Mesendoderm (in vitro differentiated cells): Measurements from ENCODE around the gene CAP1.

Source experiments
- DNase-seq: peaks from one replicate; pipeline ENCODE4 v3.0.0; 2013
- H2AK5ac ChIP-seq: 2 replicates; pipeline ENCODE4 v1.6.1; 2013; ENCODE audit warnings: low read length, inconsistent platforms
- H2BK120ac ChIP-seq: 2 replicates; pipeline ENCODE4 v1.6.1; 2013; ENCODE audit warnings: low read depth, mild to moderate bottlenecking, low read length, moderate library complexity, mixed read lengths
- H2BK15ac ChIP-seq: replicated peaks from 2 replicates; pipeline ENCODE4 v1.6.1; 2013; ENCODE audit warnings: low read depth, mild to moderate bottlenecking, moderate library complexity
- H2BK5ac ChIP-seq: 2 replicates; pipeline ENCODE4 v1.6.1; 2013; ENCODE audit warnings: low read length, inconsistent platforms
- H3K18ac ChIP-seq: 2 replicates; pipeline ENCODE4 v1.6.1; 2013; ENCODE audit warnings: mild to moderate bottlenecking, low read length, mixed read lengths
- H3K23ac ChIP-seq: one replicate; pipeline ENCODE4 v1.6.1; 2013; ENCODE audit warnings: low read length
- H3K27ac ChIP-seq: 2 replicates; pipeline ENCODE4 v1.5.1; 2013; ENCODE audit warnings: low read depth, mild to moderate bottlenecking, inconsistent platforms, low read length, moderate library complexity
- H3K27me3 ChIP-seq: 2 replicates; pipeline ENCODE4 v1.6.1; 2013; ENCODE audit warnings: low read length, control low read depth, mild to moderate bottlenecking, inconsistent platforms; ENCODE audit not compliant: insufficient read depth, poor library complexity
- H3K36me3 ChIP-seq: 2 replicates; pipeline ENCODE4 v1.6.1; 2013; ENCODE audit warnings: low read length, inconsistent platforms; ENCODE audit not compliant: control insufficient read depth, insufficient read depth
- H3K4ac ChIP-seq: one replicate; pipeline ENCODE4 v1.6.1; 2013; ENCODE audit warnings: low read depth, mild to moderate bottlenecking, low read length, moderate library complexity
- H3K4me1 ChIP-seq: 2 replicates; pipeline ENCODE4 v1.6.1; 2013; ENCODE audit warnings: low read depth, low read length, inconsistent platforms; ENCODE audit not compliant: control insufficient read depth
- H3K4me2 ChIP-seq: 2 replicates; pipeline ENCODE4 v1.6.1; 2013; ENCODE audit warnings: low read length
- H3K4me3 ChIP-seq: 2 replicates; pipeline ENCODE4 v1.5.1; 2013; ENCODE audit warnings: mild to moderate bottlenecking, low read length
- H3K56ac ChIP-seq: one replicate; pipeline ENCODE4 v1.6.1; 2013; ENCODE audit warnings: low read length
- H3K79me1 ChIP-seq: 2 replicates; pipeline ENCODE4 v1.6.1; 2013; ENCODE audit warnings: low read length, inconsistent platforms
- H3K79me2 ChIP-seq: 2 replicates; pipeline ENCODE4 v1.6.1; 2013; ENCODE audit warnings: mild to moderate bottlenecking, low read length; ENCODE audit not compliant: control insufficient read depth, insufficient read depth
- H3K9ac ChIP-seq: 2 replicates; pipeline ENCODE4 v1.6.1; 2013; ENCODE audit warnings: low read length, inconsistent platforms
- H4K5ac ChIP-seq: one replicate; pipeline ENCODE4 v1.6.1; 2013; ENCODE audit warnings: low read length
- H4K8ac ChIP-seq: one replicate; pipeline ENCODE4 v1.6.1; 2013; ENCODE audit warnings: low read depth, mild to moderate bottlenecking, control low read depth, low read length, moderate library complexity
- WGBS: extraction: QIAGEN DNeasy Blood & Tissue Kit; methylation state at CpG from one replicate; pipeline ENCODE4 v1.1.7; 2013; ENCODE audit warnings: low lambda C conversion rate, missing lambda C conversion rate; ENCODE audit not compliant: insufficient coverage; ENCODE audit errors: extremely low coverage; 5-methylcytosine and 5-hydroxymethylcytosine counted together

The CAP1 gene

DNA sequence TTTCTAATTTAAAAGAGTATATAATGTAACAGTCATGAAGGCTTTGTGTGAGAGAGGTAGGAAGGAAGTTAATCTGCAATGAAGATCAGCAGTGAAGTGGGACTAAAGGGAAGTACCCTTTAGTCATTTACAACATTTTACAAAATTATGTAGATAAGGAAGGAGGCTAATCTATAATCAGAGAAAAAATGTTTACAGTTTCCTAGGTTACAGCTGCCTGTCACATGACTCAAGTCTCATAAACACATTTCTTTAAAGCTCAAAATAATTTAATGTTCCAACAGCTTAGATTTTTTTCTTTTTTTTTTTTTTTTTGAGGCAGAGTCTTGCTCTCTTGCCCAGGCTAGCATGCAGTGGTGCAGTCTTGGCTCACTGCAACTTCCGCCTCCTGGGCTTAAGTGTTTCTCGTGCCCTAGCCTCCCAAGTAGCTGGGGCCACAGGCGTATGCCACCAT lies 26.2 kb upstream of the CAP1 start:
- H3K27ac ChIP-seq: no peak overlapping the region
- H2BK120ac ChIP-seq: no peak overlapping the region
- H4K8ac ChIP-seq: no peak overlapping the region
- no peak overlapping the region for H3K4me3 ChIP-seq
- no peak overlapping the region for H2BK15ac ChIP-seq
- no peaks in the 10 kb centered on the region for H3K79me1 ChIP-seq
- no peaks in the 10 kb centered on the region for H3K79me2 ChIP-seq
- H3K56ac ChIP-seq: no peak overlapping the region
- no peak overlapping the region for H2AK5ac ChIP-seq
- H3K4me2 ChIP-seq: no peak overlapping the region
- no peak overlapping the region for H3K4ac ChIP-seq
- H2BK5ac ChIP-seq: no peak overlapping the region
- H3K27me3 ChIP-seq: no peaks in the 10 kb centered on the region
- no peak overlapping the region for H3K9ac ChIP-seq
- no peaks in the 10 kb centered on the region for H3K4me1 ChIP-seq
- no peak overlapping the region for H3K18ac ChIP-seq
- no peaks in the 10 kb centered on the region for H3K36me3 ChIP-seq
- DNase-seq: no peak
- H4K5ac ChIP-seq: no peak overlapping the region
- no peak overlapping the region for H3K23ac ChIP-seq
- WGBS: no CpG with 5 or more reads among the region's 3 CpGs

DNA sequence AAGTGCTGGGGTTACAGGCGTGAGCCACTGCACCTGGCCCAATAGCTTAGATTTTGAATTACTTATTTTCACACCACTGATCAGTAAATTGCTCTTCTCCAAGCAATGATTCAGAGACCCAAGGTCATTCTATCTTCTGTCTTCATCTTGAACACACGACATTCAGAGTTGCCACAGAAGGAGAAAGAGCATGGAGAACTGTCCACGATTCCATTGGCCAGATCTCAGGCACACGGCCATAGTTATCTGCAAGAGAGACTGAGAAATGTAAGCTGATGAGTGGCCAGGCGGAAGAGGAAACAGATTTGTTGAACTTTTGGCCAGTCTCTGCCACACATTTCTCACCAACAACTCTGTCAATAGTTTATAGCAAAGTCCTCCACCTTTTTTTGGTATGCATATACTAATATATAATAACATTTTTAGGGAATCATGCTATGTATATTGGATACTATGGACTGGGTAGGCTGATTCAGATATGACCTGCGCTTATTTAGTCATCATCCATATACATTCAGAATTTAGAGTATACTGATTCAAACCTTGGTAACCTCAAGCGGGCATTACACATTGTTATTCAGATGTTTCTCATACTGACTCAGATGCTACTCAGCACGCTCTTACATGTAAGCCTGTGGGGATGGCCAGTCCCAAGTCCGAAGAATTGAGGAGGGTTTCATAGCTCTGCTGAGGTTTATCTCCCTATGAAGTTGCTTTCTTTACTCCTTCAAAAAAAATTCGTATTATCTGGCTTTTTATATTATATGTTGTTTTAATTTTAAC lies 25.5 kb upstream of the CAP1 start:
- WGBS: no CpG with 5 or more reads among the region's 10 CpGs
- Histone ChIP-seq H2BK120ac (no peak overlapping the region), H3K27me3 (no peaks in the 10 kb centered on the region), H2BK15ac (no peak overlapping the region), H3K79me1 (no peaks in the 10 kb centered on the region), H2BK5ac (no peak overlapping the region), H3K4me2 (no peak overlapping the region), H3K27ac (no peak overlapping the region), H3K36me3 (no peaks in the 10 kb centered on the region), H3K23ac (no peak overlapping the region), H3K79me2 (no peaks in the 10 kb centered on the region), H3K4ac (no peak overlapping the region), H3K4me3 (no peak overlapping the region), H3K56ac (no peak overlapping the region), H3K18ac (no peak overlapping the region), H2AK5ac (no peak overlapping the region), H4K5ac (no peak overlapping the region), H3K9ac (no peak overlapping the region), H3K4me1 (no peaks in the 10 kb centered on the region), H4K8ac (no peak overlapping the region)
- DNase-seq: no peak

DNA sequence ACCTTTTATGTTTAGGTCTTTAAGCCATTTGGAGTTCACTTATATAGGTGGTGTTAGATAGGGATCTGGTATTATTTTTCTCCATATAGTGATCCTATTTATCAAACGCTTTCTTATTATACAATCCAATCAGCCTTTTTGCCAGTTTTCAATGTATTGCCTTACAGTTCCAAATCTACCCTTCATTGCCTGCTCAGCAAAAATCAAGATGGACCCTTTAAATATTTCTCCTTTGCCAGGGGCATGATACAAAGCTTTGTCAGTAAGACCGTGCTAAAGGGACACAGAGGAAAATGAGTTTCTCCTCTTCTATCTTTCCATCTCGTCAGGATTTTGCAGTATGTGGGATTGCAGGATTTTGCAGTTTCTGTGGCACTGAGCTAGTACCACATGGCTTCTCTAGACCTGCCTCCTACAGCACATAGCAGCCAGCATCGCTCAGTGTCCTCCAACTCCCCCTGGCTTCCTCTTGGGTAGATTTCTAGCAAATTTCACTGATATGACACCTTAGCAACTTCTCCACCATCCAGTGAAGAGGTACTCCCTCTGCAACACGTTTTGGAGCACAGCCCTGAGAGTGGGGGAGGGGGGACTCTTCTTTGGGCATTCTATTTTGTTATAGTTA lies 22.5 kb upstream of the CAP1 start:
- Histone ChIP-seq H3K79me1 (no peaks in the 10 kb centered on the region), H4K8ac (no peak overlapping the region), H3K79me2 (no peaks in the 10 kb centered on the region), H2BK5ac (no peak overlapping the region), H2AK5ac (no peak overlapping the region), H3K18ac (no peak overlapping the region), H4K5ac (no peak overlapping the region), H3K27ac (no peak overlapping the region), H3K27me3 (no peaks in the 10 kb centered on the region), H3K9ac (no peak overlapping the region), H3K4me3 (no peak overlapping the region), H3K56ac (no peak overlapping the region), H3K4me2 (no peak overlapping the region), H2BK120ac (no peak overlapping the region), H3K4ac (no peak overlapping the region), H3K36me3 (no peaks in the 10 kb centered on the region), H3K4me1 (no peaks in the 10 kb centered on the region), H2BK15ac (no peak overlapping the region), H3K23ac (no peak overlapping the region)
- WGBS: no CpG with 5 or more reads among the region's 5 CpGs
- peak; percentile 60 for DNase-seq

DNA sequence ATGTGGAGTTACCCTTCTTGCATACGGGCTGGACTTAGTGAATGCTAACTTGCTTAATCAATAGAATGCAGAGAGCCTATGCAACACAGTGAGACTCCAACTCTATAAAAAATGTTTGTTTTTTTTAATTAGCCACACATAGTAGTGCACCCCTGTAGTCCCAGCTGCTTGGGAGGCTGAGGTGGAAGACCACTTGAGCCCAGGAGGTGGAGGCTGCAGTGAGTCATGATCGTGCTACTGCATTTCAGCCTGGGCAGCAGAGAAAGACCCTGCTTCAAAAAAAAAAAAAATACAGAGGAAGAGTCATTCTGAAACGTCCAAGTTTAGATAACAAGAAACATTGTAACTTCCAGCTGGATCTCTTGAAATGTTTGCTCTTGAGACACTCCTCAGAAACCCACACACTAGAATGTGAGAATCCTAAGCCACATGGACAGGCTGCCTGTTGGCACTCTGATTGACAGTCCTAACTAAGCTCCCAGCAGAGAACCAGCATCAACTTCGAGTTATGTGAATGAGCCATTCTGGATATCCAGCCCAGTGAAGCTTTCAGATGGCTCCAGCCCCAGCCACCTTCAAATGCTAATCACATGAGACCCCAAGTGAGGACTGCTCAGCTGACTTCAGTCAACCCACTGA lies 20.0 kb upstream of the CAP1 start:
- Histone ChIP-seq H2BK120ac (no peak overlapping the region), H3K18ac (no peak overlapping the region), H3K36me3 (no peaks in the 10 kb centered on the region), H3K79me1 (no peaks in the 10 kb centered on the region), H2BK15ac (no peak overlapping the region), H2AK5ac (no peak overlapping the region), H2BK5ac (no peak overlapping the region), H3K27ac (no peak overlapping the region), H4K8ac (no peak overlapping the region), H3K9ac (no peak overlapping the region), H3K27me3 (no peaks in the 10 kb centered on the region), H3K4me1 (no peaks in the 10 kb centered on the region), H3K4ac (no peak overlapping the region), H3K4me3 (no peak overlapping the region), H4K5ac (no peak overlapping the region), H3K4me2 (no peak overlapping the region), H3K79me2 (no peaks in the 10 kb centered on the region), H3K23ac (no peak overlapping the region), H3K56ac (no peak overlapping the region)
- no CpG with 5 or more reads among the region's 4 CpGs for WGBS
- no peak for DNase-seq

DNA sequence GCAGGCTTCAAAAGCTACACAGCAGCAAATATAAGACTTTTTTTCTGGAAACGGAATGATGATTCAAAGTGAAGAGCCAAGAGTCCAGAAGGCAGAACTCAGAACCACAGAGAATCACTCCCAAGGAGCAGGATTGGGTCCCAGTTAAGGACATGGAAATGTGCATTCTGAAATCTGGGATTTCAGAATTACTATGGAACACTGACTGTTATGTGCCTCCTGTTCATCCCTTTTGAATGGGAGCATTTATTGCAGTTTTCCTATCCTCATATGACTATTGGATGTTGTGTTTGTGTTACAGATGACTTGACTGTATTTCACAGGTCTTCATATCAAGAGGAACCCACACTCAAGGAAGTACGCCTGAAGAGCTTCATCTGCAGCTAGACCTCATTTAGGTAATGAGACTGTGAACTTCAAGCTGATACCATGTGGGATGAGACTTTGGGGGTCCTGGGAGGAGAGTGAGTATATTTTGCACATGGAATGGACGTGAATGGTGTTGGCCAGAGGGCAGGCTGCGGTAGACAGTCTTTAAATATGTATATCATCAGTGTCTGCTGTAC lies 17.1 kb upstream of the CAP1 start:
- no peak for DNase-seq
- Histone ChIP-seq H2AK5ac (no peak overlapping the region), H3K4me2 (no peak overlapping the region), H3K56ac (no peak overlapping the region), H2BK5ac (no peak overlapping the region), H3K27ac (no peak overlapping the region), H3K23ac (no peak overlapping the region), H3K27me3 (no peaks in the 10 kb centered on the region), H2BK15ac (no peak overlapping the region), H3K79me1 (no peaks in the 10 kb centered on the region), H3K4me3 (no peak overlapping the region), H4K5ac (no peak overlapping the region), H3K4me1 (no peaks in the 10 kb centered on the region), H2BK120ac (no peak overlapping the region), H4K8ac (no peak overlapping the region), H3K4ac (no peak overlapping the region), H3K36me3 (no peaks in the 10 kb centered on the region), H3K79me2 (no peaks in the 10 kb centered on the region), H3K9ac (no peak overlapping the region), H3K18ac (no peak overlapping the region)
- WGBS: no CpG with 5 or more reads among the region's 4 CpGs
